ENCODE results near the gene ZNF287.
"Not testable (repeated sequence)": the region's sequence is repeated elsewhere in the genome, so short reads cannot be mapped to it uniquely, and the experiment has no call there.

ZNF287 gene

GRCh38 chr17:16568541-16569357 lies at the start of gene ZNF287:
TSS of gene ZNF287 (minus strand) at chr17:16569204. CDS start at chr17:16567731, 1,473 bp downstream.
- peak; percentile 87 for DNase-seq

GRCh38 chr17:16617481-16618060 lies 48.6 kb upstream of the ZNF287 start:
- no peak for DNase-seq

- no peak for DNase-seq
These were observed 30.5 kb upstream of the ZNF287 start for GRCh38 chr17:16599537-16599936.

- no peak for DNase-seq
These were observed 24.5 kb upstream of the ZNF287 start for GRCh38 chr17:16593356-16594102.

GRCh38 chr17:16589097-16589969 lies 20.3 kb upstream of the ZNF287 start:
- DNase-seq = peak; percentile 86

GRCh38 chr17:16585796-16586195 lies 16.8 kb upstream of the ZNF287 start:
- no peak for DNase-seq

- DNase-seq = peak; percentile 89
These were observed 15.4 kb upstream of the ZNF287 start for GRCh38 chr17:16584273-16584995.

GRCh38 chr17:16583781-16584180 lies 14.8 kb upstream of the ZNF287 start:
- DNase-seq = no peak

- DNase-seq = no peak
These were observed 4.5 kb upstream of the ZNF287 start for GRCh38 chr17:16573466-16573865.

GRCh38 chr17:16569358-16569712 lies 331 bp upstream of the ZNF287 start:
- DNase-seq = no peak

GRCh38 chr17:16552637-16553045 lies 16.4 kb downstream of the ZNF287 start:
- no peak for DNase-seq

GRCh38 chr17:16551878-16552636 lies 16.9 kb downstream of the ZNF287 start:
- DNase-seq = no peak

- no peak for DNase-seq
These were observed 31.9 kb downstream of the ZNF287 start for GRCh38 chr17:16537130-16537458.

- no peak for DNase-seq
These were observed 34.8 kb downstream of the ZNF287 start for GRCh38 chr17:16534236-16534635.

GRCh38 chr17:16529906-16530305 lies 39.1 kb downstream of the ZNF287 start:
- DNase-seq = no peak

GRCh38 chr17:16527298-16527697 lies 41.7 kb downstream of the ZNF287 start:
- DNase-seq = no peak

- DNase-seq = not testable (repeated sequence)
These were observed 43.4 kb downstream of the ZNF287 start for GRCh38 chr17:16525556-16525955.

- peak; percentile 45 for DNase-seq
These were observed 47.8 kb downstream of the ZNF287 start for GRCh38 chr17:16521070-16521727.

- no peak for DNase-seq
These were observed 50.0 kb downstream of the ZNF287 start for GRCh38 chr17:16519021-16519420.

- DNase-seq = no peak
These were observed 51.5 kb downstream of the ZNF287 start for GRCh38 chr17:16517477-16517876.

GRCh38 chr17:16516594-16517051 lies 52.4 kb downstream of the ZNF287 start:
- no peak for DNase-seq
